ENCODE results near the gene PLXNA4.

PLXNA4 gene

DNA sequence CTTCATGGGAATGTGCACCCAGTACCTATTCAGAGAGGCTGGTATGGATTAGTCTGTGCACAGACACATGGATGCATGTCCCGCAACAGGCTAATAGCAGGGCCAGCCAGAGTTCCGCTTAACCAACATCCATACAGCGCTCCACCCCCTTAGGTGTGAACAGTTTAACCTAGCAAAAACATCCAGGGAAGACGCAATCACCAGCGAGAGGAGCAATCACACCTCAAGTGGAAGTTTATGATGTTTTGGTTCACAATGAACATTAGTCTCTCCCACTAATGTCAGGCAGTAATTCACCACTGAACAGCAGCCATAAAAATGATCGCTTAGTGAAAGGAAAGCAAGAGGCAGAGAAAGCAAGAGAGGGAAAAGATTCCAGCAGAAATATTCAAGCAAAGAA, 91.1 kb downstream of the PLXNA4 start:
- in situ Hi-C loops (cut with HindIII; ENCODE audit: low pct_ligation_motif_present, low sequenced_read_pairs): no loop called here
- H3K36me3 ChIP-seq (replicated peaks): no peaks in the 10 kb centered on the region
- H3K4me3 ChIP-seq (ENCODE audit: low read depth, low read length): no peak overlapping the region
- H3K27me3 ChIP-seq (replicated peaks): no peaks in the 10 kb centered on the region
- no peak for TF ChIP-seq CTCF (IDR thresholded peaks at IDR 0.05; ENCODE audit: low read depth, low read length, missing control alignments)
- no peak for DNase-seq
- H3K27ac ChIP-seq: no peak overlapping the region

GRCh38 chr7:132482866-132483265, 93.4 kb downstream of the PLXNA4 start:
- H3K27ac ChIP-seq: no peak overlapping the region
- no peaks in the 10 kb centered on the region for H3K27me3 ChIP-seq (replicated peaks)
- no peak overlapping the region for H3K4me3 ChIP-seq (ENCODE audit: low read depth, low read length)
- DNase-seq: no peak
- no peaks in the 10 kb centered on the region for H3K36me3 ChIP-seq (replicated peaks)
- no peak for TF ChIP-seq CTCF (IDR thresholded peaks at IDR 0.05; ENCODE audit: low read depth, low read length, missing control alignments)
- in situ Hi-C loops (cut with HindIII; ENCODE audit: low pct_ligation_motif_present, low sequenced_read_pairs): no loop called here

DNA sequence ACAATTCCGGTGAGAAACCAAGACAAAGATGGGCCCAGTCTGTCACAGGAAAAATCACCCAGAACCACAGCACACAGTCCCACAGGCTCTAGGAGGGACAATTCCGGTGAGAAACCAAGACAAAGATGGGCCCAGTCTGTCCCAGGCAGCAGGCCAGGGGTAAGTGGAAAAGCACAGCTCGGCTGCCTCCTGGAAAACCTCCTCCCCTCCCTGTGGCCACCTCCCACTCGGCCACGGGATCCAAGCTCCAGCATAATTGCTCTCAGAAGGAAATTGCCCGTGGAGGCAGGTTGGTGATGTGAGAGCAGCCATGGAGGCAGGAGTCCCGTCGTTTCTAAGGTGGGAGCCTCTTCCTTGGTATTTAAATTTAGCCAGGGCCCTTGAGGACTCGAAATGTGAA, 95.7 kb downstream of the PLXNA4 start:
- in situ Hi-C loops (cut with HindIII; ENCODE audit: low pct_ligation_motif_present, low sequenced_read_pairs): no loop called here
- Histone ChIP-seq H3K36me3 (replicated peaks) (no peaks in the 10 kb centered on the region), H3K27me3 (replicated peaks) (no peaks in the 10 kb centered on the region), H3K4me3 (ENCODE audit: low read depth, low read length) (no peak overlapping the region), H3K27ac (no peak overlapping the region)
- DNase-seq: no peak
- no peak for TF ChIP-seq CTCF (IDR thresholded peaks at IDR 0.05; ENCODE audit: low read depth, low read length, missing control alignments)

DNA sequence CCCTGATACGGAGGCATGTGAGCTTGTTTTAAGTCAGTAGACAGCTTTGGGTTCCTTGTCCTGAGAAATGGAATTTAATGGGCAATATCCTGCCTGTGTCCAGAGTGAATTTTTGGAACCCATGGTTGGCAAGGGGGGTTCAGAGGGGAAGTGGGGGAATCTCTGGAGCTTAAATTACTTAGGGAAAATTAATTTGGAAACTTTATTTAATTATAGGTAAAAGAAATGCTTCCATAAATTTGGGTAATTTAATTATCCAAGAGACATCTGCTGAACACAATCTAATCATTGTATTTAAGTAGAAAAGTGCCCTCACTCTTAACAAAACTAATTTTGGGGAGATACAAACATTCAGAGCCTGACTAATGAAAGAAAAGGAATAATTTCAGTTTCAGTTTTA, 99.7 kb downstream of the PLXNA4 start:
- no peak for DNase-seq
- H3K27me3 ChIP-seq (replicated peaks): no peaks in the 10 kb centered on the region
- H3K27ac ChIP-seq: no peak overlapping the region
- H3K4me3 ChIP-seq (ENCODE audit: low read depth, low read length): no peak overlapping the region
- TF ChIP-seq CTCF (IDR thresholded peaks at IDR 0.05; ENCODE audit: low read depth, low read length, missing control alignments): no peak
- in situ Hi-C loops (cut with HindIII; ENCODE audit: low pct_ligation_motif_present, low sequenced_read_pairs): no loop called here
- H3K36me3 ChIP-seq (replicated peaks): no peaks in the 10 kb centered on the region

GRCh38 chr7:132475669-132476116, 100.6 kb downstream of the PLXNA4 start:
- DNase-seq: no peak
- H3K27me3 ChIP-seq (replicated peaks): no peaks in the 10 kb centered on the region
- no peak for TF ChIP-seq CTCF (IDR thresholded peaks at IDR 0.05; ENCODE audit: low read depth, low read length, missing control alignments)
- H3K36me3 ChIP-seq (replicated peaks): no peaks in the 10 kb centered on the region
- no peak overlapping the region for H3K27ac ChIP-seq
- no peak overlapping the region for H3K4me3 ChIP-seq (ENCODE audit: low read depth, low read length)
- in situ Hi-C loops (cut with HindIII; ENCODE audit: low pct_ligation_motif_present, low sequenced_read_pairs): no loop called here

GRCh38 chr7:132475037-132475668, 101.1 kb downstream of the PLXNA4 start:
- Histone ChIP-seq H3K27me3 (replicated peaks) (no peaks in the 10 kb centered on the region), H3K36me3 (replicated peaks) (no peaks in the 10 kb centered on the region), H3K4me3 (ENCODE audit: low read depth, low read length) (no peak overlapping the region), H3K27ac (no peak overlapping the region)
- in situ Hi-C loops (cut with HindIII; ENCODE audit: low pct_ligation_motif_present, low sequenced_read_pairs): no loop called here
- TF ChIP-seq CTCF (IDR thresholded peaks at IDR 0.05; ENCODE audit: low read depth, low read length, missing control alignments): no peak
- no peak for DNase-seq

All from brain microvascular endothelial cell (primary cell).